HepG2 (cell line): ENCODE data around the gene RNPC3. TPM values are rescaled to one million over a fixed set of nuclear protein-coding genes. Genes with fewer than 3 reads are reported as not detected.

Source experiments
- HHEX ChIP-seq: IDR thresholded peaks from 2 replicates; pipeline ENCODE4 v1.6.1; 2016; ENCODE audit warnings: control low read depth
- ZNF550 ChIP-seq: sonication (generic); formaldehyde crosslinking; IDR thresholded peaks from 2 replicates; pipeline ENCODE4 v1.4.0; 2020; ENCODE audit warnings: mild to moderate bottlenecking, missing genetic modification reagents, borderline replicate concordance
- ZNF598 ChIP-seq: sonication (generic); formaldehyde crosslinking; IDR thresholded peaks from 2 replicates; pipeline ENCODE4 v1.5.1; 2020; ENCODE audit warnings: mild to moderate bottlenecking, missing genetic modification reagents, borderline replicate concordance
- ZNF615 ChIP-seq: sonication (generic); formaldehyde crosslinking; IDR thresholded peaks from 2 replicates; pipeline ENCODE4 v1.5.0; 2020; ENCODE audit warnings: mild to moderate bottlenecking, missing genetic modification reagents, borderline replicate concordance
- polyA plus RNA-seq, 8 experiments: library from polyadenylated mRNA; depleted of rRNA in 3 of 8; stranded (reverse) in 7 of 8; unstranded in 1 of 8; fragments of >200 nt; fragmentation: Illumina TruSeq in 4 of 8; extraction: Trizol in 4 of 8; gene quantifications; 2 replicates each; pipeline versions ENCODE4 v1.2.1 to v1.2.3, GENCODE V29; 2011 to 2016; ENCODE audit warnings: low read depth in 4 of 8, missing spikeins in 1 of 8, mixed read lengths in 1 of 8; ENCODE audit not compliant: insufficient read depth in 1 of 8
- total RNA-seq, 5 experiments: library from RNA; depleted of rRNA; stranded (reverse); fragments of >200 nt; fragmentation: Illumina TruSeq; extraction: Trizol; gene quantifications; 2 replicates each; pipeline ENCODE4 v1.2.3, GENCODE V29; 2016; ENCODE audit warnings: low read depth in 1 of 5
- TF ChIP-seq, protein P1 (sequence below): sonication (generic); formaldehyde crosslinking; IDR thresholded peaks from 2 replicates; pipeline ENCODE4 v1.5.1; 2020; ENCODE audit warnings: mild to moderate bottlenecking, missing genetic modification reagents, moderate library complexity
- TF ChIP-seq, protein P2 (sequence below), 2 experiments: sonication (generic) in 1 of 2; formaldehyde crosslinking in 1 of 2; IDR thresholded peaks; 2 replicates each; pipeline versions ENCODE4 v1.4.0 to v1.6.1; 2016 to 2020; ENCODE audit warnings: borderline replicate concordance in 1 of 2, low read depth in 1 of 2, mild to moderate bottlenecking in 1 of 2, missing genetic modification reagents in 1 of 2
- TF ChIP-seq, protein P3 (sequence below): sonication (generic); formaldehyde crosslinking; IDR thresholded peaks from 2 replicates; pipeline ENCODE4 v1.5.0; 2020; ENCODE audit warnings: missing genetic modification reagents
- TF ChIP-seq, protein P4 (sequence below), 2 experiments: IDR thresholded peaks; 2 replicates each; pipeline ENCODE4 v1.6.1; 2011 to 2012; ENCODE audit warnings: low read length in 2 of 2, borderline replicate concordance in 1 of 2, low read depth in 1 of 2, mild to moderate bottlenecking in 1 of 2, moderate library complexity in 1 of 2
- TF ChIP-seq, protein P5 (sequence below): sonication (generic); formaldehyde crosslinking; conservative IDR thresholded peaks from 2 replicates; pipeline ENCODE4 v1.8.0; 2022; ENCODE audit warnings: mild to moderate bottlenecking, moderate library complexity, missing genetic modification reagents

RNPC3 gene
- total and polyA plus RNA-seq, 2 of the 13 experiments (the other 11 are each of a cell fraction or from before 2014, with no cell fraction given), result 9.1 to 22.1 TPM

DNA sequence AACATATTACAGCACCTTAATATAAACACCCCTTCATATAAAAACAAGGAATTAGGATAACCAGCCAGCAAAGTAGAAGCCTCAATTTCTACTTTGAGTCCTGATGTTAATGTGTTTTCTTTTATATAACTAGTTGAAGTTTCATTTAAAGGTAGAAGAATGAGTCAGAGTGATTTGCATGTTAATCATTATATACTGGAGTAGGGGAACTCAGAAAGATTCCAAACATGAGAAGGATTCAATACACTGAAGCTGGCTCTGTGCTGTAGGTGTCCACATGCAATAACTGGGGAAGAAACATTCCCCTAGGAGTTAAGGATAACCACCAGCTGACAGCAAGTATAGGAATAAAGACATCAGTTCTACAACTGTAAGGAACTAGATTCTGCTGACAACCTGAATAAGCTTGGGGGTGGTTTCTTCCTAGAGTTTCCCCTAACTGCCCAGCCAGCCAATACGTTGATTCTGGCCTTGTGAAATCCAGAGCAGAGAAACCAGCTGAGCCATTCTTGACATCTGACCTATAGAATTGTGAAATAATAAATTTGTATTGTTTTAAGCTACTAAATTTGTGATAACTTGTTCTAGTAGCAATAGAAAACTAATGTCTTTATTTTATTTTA lies 33.4 kb upstream of the RNPC3 start (continued):
- TF ChIP-seq, protein P1, sequence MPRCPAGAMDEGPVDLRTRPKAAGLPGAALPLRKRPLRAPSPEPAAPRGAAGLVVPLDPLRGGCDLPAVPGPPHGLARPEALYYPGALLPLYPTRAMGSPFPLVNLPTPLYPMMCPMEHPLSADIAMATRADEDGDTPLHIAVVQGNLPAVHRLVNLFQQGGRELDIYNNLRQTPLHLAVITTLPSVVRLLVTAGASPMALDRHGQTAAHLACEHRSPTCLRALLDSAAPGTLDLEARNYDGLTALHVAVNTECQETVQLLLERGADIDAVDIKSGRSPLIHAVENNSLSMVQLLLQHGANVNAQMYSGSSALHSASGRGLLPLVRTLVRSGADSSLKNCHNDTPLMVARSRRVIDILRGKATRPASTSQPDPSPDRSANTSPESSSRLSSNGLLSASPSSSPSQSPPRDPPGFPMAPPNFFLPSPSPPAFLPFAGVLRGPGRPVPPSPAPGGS, result no peak
- TF ChIP-seq HHEX (CRISPR knock-in tag) (no peak), ZNF615 (CRISPR knock-in tag) (no peak), ZNF550 (CRISPR knock-in tag) (no peak), ZNF598 (CRISPR knock-in tag) (no peak)
- TF ChIP-seq, protein P2, sequence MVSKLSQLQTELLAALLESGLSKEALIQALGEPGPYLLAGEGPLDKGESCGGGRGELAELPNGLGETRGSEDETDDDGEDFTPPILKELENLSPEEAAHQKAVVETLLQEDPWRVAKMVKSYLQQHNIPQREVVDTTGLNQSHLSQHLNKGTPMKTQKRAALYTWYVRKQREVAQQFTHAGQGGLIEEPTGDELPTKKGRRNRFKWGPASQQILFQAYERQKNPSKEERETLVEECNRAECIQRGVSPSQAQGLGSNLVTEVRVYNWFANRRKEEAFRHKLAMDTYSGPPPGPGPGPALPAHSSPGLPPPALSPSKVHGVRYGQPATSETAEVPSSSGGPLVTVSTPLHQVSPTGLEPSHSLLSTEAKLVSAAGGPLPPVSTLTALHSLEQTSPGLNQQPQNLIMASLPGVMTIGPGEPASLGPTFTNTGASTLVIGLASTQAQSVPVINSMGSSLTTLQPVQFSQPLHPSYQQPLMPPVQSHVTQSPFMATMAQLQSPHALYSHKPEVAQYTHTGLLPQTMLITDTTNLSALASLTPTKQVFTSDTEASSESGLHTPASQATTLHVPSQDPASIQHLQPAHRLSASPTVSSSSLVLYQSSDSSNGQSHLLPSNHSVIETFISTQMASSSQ (IDR thresholded peaks at IDR 0.05; ENCODE audit: low read depth), result no peak
- TF ChIP-seq, protein P2 (CRISPR knock-in tag; IDR thresholded peaks at IDR 0.05; ENCODE audit: borderline replicate concordance), result no peak
- TF ChIP-seq, protein P3, sequence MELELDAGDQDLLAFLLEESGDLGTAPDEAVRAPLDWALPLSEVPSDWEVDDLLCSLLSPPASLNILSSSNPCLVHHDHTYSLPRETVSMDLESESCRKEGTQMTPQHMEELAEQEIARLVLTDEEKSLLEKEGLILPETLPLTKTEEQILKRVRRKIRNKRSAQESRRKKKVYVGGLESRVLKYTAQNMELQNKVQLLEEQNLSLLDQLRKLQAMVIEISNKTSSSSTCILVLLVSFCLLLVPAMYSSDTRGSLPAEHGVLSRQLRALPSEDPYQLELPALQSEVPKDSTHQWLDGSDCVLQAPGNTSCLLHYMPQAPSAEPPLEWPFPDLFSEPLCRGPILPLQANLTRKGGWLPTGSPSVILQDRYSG, result no peak
- TF ChIP-seq, protein P4, sequence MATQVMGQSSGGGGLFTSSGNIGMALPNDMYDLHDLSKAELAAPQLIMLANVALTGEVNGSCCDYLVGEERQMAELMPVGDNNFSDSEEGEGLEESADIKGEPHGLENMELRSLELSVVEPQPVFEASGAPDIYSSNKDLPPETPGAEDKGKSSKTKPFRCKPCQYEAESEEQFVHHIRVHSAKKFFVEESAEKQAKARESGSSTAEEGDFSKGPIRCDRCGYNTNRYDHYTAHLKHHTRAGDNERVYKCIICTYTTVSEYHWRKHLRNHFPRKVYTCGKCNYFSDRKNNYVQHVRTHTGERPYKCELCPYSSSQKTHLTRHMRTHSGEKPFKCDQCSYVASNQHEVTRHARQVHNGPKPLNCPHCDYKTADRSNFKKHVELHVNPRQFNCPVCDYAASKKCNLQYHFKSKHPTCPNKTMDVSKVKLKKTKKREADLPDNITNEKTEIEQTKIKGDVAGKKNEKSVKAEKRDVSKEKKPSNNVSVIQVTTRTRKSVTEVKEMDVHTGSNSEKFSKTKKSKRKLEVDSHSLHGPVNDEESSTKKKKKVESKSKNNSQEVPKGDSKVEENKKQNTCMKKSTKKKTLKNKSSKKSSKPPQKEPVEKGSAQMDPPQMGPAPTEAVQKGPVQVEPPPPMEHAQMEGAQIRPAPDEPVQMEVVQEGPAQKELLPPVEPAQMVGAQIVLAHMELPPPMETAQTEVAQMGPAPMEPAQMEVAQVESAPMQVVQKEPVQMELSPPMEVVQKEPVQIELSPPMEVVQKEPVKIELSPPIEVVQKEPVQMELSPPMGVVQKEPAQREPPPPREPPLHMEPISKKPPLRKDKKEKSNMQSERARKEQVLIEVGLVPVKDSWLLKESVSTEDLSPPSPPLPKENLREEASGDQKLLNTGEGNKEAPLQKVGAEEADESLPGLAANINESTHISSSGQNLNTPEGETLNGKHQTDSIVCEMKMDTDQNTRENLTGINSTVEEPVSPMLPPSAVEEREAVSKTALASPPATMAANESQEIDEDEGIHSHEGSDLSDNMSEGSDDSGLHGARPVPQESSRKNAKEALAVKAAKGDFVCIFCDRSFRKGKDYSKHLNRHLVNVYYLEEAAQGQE (IDR thresholded peaks at IDR 0.05; ENCODE audit: borderline replicate concordance in 1 of 2, low read depth in 1 of 2, low read length in 2 of 2), result no peak
- TF ChIP-seq, protein P5, sequence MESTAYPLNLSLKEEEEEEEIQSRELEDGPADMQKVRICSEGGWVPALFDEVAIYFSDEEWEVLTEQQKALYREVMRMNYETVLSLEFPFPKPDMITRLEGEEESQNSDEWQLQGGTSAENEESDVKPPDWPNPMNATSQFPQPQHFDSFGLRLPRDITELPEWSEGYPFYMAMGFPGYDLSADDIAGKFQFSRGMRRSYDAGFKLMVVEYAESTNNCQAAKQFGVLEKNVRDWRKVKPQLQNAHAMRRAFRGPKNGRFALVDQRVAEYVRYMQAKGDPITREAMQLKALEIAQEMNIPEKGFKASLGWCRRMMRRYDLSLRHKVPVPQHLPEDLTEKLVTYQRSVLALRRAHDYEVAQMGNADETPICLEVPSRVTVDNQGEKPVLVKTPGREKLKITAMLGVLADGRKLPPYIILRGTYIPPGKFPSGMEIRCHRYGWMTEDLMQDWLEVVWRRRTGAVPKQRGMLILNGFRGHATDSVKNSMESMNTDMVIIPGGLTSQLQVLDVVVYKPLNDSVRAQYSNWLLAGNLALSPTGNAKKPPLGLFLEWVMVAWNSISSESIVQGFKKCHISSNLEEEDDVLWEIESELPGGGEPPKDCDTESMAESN (CRISPR knock-in tag), result no peak
